22Rv1 (cell line): ENCODE data around the gene IRF7.

Experiments
- H3K27ac ChIP-seq: fragments of 450-650 bp; 2 replicates; pipeline ENCODE4 v1.5.1; 2017
- CTCF ChIP-seq: fragments of 450-650 bp; IDR thresholded peaks from 2 replicates; pipeline ENCODE4 v1.5.1; 2017; ENCODE audit warnings: mild to moderate bottlenecking
- ZFX ChIP-seq: fragments of 450-650 bp; IDR thresholded peaks from 2 replicates; pipeline ENCODE4 v1.6.1; 2017; ENCODE audit warnings: antibody characterized with exemption, borderline replicate concordance

Gene IRF7

GRCh38 chr11:629237-629583, 13.5 kb upstream of the IRF7 start:
- no peak for TF ChIP-seq CTCF
- TF ChIP-seq ZFX: no peak
- H3K27ac ChIP-seq: no peak overlapping the region

GRCh38 chr11:628056-628455, 12.3 kb upstream of the IRF7 start:
- no peak for TF ChIP-seq ZFX
- TF ChIP-seq CTCF: no peak
- H3K27ac ChIP-seq: no peak overlapping the region

GRCh38 chr11:627308-627576, 11.5 kb upstream of the IRF7 start:
- H3K27ac ChIP-seq: no peak overlapping the region
- TF ChIP-seq CTCF (no peak), ZFX (no peak)

GRCh38 chr11:626475-627307, 10.9 kb upstream of the IRF7 start, which contains the start of gene SCT:
TSS of gene SCT (minus strand) at chr11:627181. CDS start at chr11:627143, 38 bp downstream.
- H3K27ac ChIP-seq: no peak within 1 kb of the TSS
- no peak for TF ChIP-seq ZFX
- TF ChIP-seq CTCF: no peak

GRCh38 chr11:625636-626268, 10.0 kb upstream of the IRF7 start:
- no peak overlapping the region for H3K27ac ChIP-seq
- TF ChIP-seq CTCF (no peak), ZFX (no peak)

GRCh38 chr11:624705-625635, 9.2 kb upstream of the IRF7 start, which contains the start of gene CDHR5:
TSS of gene CDHR5 (minus strand) at chr11:624955. CDS start at chr11:624902, 53 bp downstream.
- H3K27ac ChIP-seq: no peak within 1 kb of the TSS

More at GRCh38 chr11:624705-625635, 9.2 kb upstream of the IRF7 start, which contains the start of gene CDHR5:
- TF ChIP-seq CTCF: no peak
- TF ChIP-seq ZFX: no peak
